ENCODE measurements around the gene LRRFIP1.

LRRFIP1 gene

GRCh38 chr2:237648016-237648381 lies 20.6 kb downstream of the LRRFIP1 start:
- no peaks in the 10 kb centered on the region for H3K4me1 ChIP-seq
- no peak overlapping the region for H3K4me3 ChIP-seq
- no peaks in the 10 kb centered on the region for H3K36me3 ChIP-seq (replicated peaks)
- in situ Hi-C loops (cut with MboI; ENCODE audit: low sequenced_read_pairs): no loop called here
- no peaks in the 10 kb centered on the region for H3K27me3 ChIP-seq (ENCODE audit: low read depth)
- DNase-seq (ENCODE audit: low spot score in 2 of 2): no peak
- no peaks in the 10 kb centered on the region for H3K9me3 ChIP-seq

- in situ Hi-C loops (cut with MboI; ENCODE audit: low sequenced_read_pairs): no loop called here
- Histone ChIP-seq H3K9me3 (no peaks in the 10 kb centered on the region), H3K36me3 (replicated peaks) (no peaks in the 10 kb centered on the region), H3K4me3 (no peak overlapping the region), H3K27me3 (ENCODE audit: low read depth) (no peaks in the 10 kb centered on the region), H3K4me1 (no peaks in the 10 kb centered on the region)
- DNase-seq (ENCODE audit: low spot score in 2 of 2): no peak
These were observed 22.4 kb downstream of the LRRFIP1 start for GRCh38 chr2:237649541-237650454.

- in situ Hi-C loops (cut with MboI; ENCODE audit: low sequenced_read_pairs): no loop called here
- H3K36me3 ChIP-seq (replicated peaks): no peaks in the 10 kb centered on the region
- DNase-seq (ENCODE audit: low spot score in 2 of 2): no peak
These were observed 23.1 kb downstream of the LRRFIP1 start for GRCh38 chr2:237650455-237650850.

GRCh38 chr2:237651761-237652160 lies 24.4 kb downstream of the LRRFIP1 start:
- Histone ChIP-seq H3K4me3 (no peak overlapping the region), H3K4me1 (no peaks in the 10 kb centered on the region), H3K9me3 (no peaks in the 10 kb centered on the region), H3K27me3 (ENCODE audit: low read depth) (no peaks in the 10 kb centered on the region), H3K36me3 (replicated peaks) (no peaks in the 10 kb centered on the region)
- in situ Hi-C loops (cut with MboI; ENCODE audit: low sequenced_read_pairs): no loop called here
- DNase-seq (ENCODE audit: low spot score in 2 of 2): no peak

More at GRCh38 chr2:237650455-237650850, 23.1 kb downstream of the LRRFIP1 start:
- no peaks in the 10 kb centered on the region for H3K4me1 ChIP-seq
- H3K9me3 ChIP-seq: no peaks in the 10 kb centered on the region
- H3K27me3 ChIP-seq (ENCODE audit: low read depth): no peaks in the 10 kb centered on the region
- H3K4me3 ChIP-seq: no peak overlapping the region

- no peaks in the 10 kb centered on the region for H3K9me3 ChIP-seq
- H3K4me3 ChIP-seq: no peak overlapping the region
- DNase-seq (ENCODE audit: low spot score in 2 of 2): no peak
- H3K27me3 ChIP-seq (ENCODE audit: low read depth): no peaks in the 10 kb centered on the region
- H3K4me1 ChIP-seq: no peaks in the 10 kb centered on the region
- H3K36me3 ChIP-seq (replicated peaks): no peaks in the 10 kb centered on the region
- in situ Hi-C loops (cut with MboI; ENCODE audit: low sequenced_read_pairs): no loop called here
These were observed 24.8 kb downstream of the LRRFIP1 start for GRCh38 chr2:237652181-237652580.

GRCh38 chr2:237652854-237653253 lies 25.5 kb downstream of the LRRFIP1 start:
- H3K36me3 ChIP-seq (replicated peaks): no peaks in the 10 kb centered on the region
- no peaks in the 10 kb centered on the region for H3K9me3 ChIP-seq
- no peaks in the 10 kb centered on the region for H3K4me1 ChIP-seq
- no peak overlapping the region for H3K4me3 ChIP-seq
- DNase-seq (ENCODE audit: low spot score in 2 of 2): no peak
- in situ Hi-C loops (cut with MboI; ENCODE audit: low sequenced_read_pairs): no loop called here
- H3K27me3 ChIP-seq (ENCODE audit: low read depth): no peaks in the 10 kb centered on the region

- in situ Hi-C loops (cut with MboI; ENCODE audit: low sequenced_read_pairs): no loop called here
- Histone ChIP-seq H3K4me1 (no peaks in the 10 kb centered on the region), H3K4me3 (no peak overlapping the region), H3K9me3 (no peaks in the 10 kb centered on the region), H3K27me3 (ENCODE audit: low read depth) (no peaks in the 10 kb centered on the region), H3K36me3 (replicated peaks) (no peaks in the 10 kb centered on the region)
- DNase-seq (ENCODE audit: low spot score in 2 of 2): no peak
These were observed 26.6 kb downstream of the LRRFIP1 start for GRCh38 chr2:237653776-237654558.

GRCh38 chr2:237657063-237657462 lies 29.7 kb downstream of the LRRFIP1 start:
- no peaks in the 10 kb centered on the region for H3K27me3 ChIP-seq (ENCODE audit: low read depth)
- H3K36me3 ChIP-seq (replicated peaks): no peaks in the 10 kb centered on the region
- no peaks in the 10 kb centered on the region for H3K9me3 ChIP-seq
- in situ Hi-C loops (cut with MboI; ENCODE audit: low sequenced_read_pairs): no loop called here
- no peaks in the 10 kb centered on the region for H3K4me1 ChIP-seq
- no peak overlapping the region for H3K4me3 ChIP-seq
- no peak for DNase-seq (ENCODE audit: low spot score in 2 of 2)

- no peaks in the 10 kb centered on the region for H3K9me3 ChIP-seq
- in situ Hi-C loops (cut with MboI; ENCODE audit: low sequenced_read_pairs): no loop called here
- DNase-seq (ENCODE audit: low spot score in 2 of 2): no peak
- no peaks in the 10 kb centered on the region for H3K27me3 ChIP-seq (ENCODE audit: low read depth)
- H3K4me1 ChIP-seq: peaks cover 11% of the 10 kb centered on the region
- no peaks in the 10 kb centered on the region for H3K36me3 ChIP-seq (replicated peaks)
- H3K4me3 ChIP-seq: no peak overlapping the region
These were observed 33.1 kb downstream of the LRRFIP1 start for GRCh38 chr2:237660381-237660900.

- no peak for DNase-seq (ENCODE audit: low spot score in 2 of 2)
- H3K4me1 ChIP-seq: peaks cover 14% of the 10 kb centered on the region
- no peaks in the 10 kb centered on the region for H3K27me3 ChIP-seq (ENCODE audit: low read depth)
- H3K4me3 ChIP-seq: no peak overlapping the region
- in situ Hi-C loops (cut with MboI; ENCODE audit: low sequenced_read_pairs): no loop called here
- no peaks in the 10 kb centered on the region for H3K36me3 ChIP-seq (replicated peaks)
- H3K9me3 ChIP-seq: no peaks in the 10 kb centered on the region
These were observed 33.9 kb downstream of the LRRFIP1 start for GRCh38 chr2:237661270-237661669.

GRCh38 chr2:237661799-237662328 lies 34.5 kb downstream of the LRRFIP1 start:
- H3K4me1 ChIP-seq: peaks cover 14% of the 10 kb centered on the region
- H3K27me3 ChIP-seq (ENCODE audit: low read depth): no peaks in the 10 kb centered on the region
- in situ Hi-C loops (cut with MboI; ENCODE audit: low sequenced_read_pairs): no loop called here
- no peak overlapping the region for H3K4me3 ChIP-seq
- H3K9me3 ChIP-seq: no peaks in the 10 kb centered on the region
- DNase-seq (ENCODE audit: low spot score in 2 of 2): no peak
- H3K36me3 ChIP-seq (replicated peaks): no peaks in the 10 kb centered on the region

GRCh38 chr2:237662671-237663093 lies 35.3 kb downstream of the LRRFIP1 start:
- peak; percentile 94 to 95 for DNase-seq (ENCODE audit: low spot score in 2 of 2)
- Histone ChIP-seq H3K9me3 (no peaks in the 10 kb centered on the region), H3K4me3 (no peak overlapping the region), H3K36me3 (replicated peaks) (no peaks in the 10 kb centered on the region), H3K27me3 (ENCODE audit: low read depth) (no peaks in the 10 kb centered on the region), H3K4me1 (peaks cover 14% of the 10 kb centered on the region)
- in situ Hi-C loops (cut with MboI; ENCODE audit: low sequenced_read_pairs): no loop called here

- no peaks in the 10 kb centered on the region for H3K9me3 ChIP-seq
- H3K4me1 ChIP-seq: peaks cover 14% of the 10 kb centered on the region
- no peak overlapping the region for H3K4me3 ChIP-seq
- no peak for DNase-seq (ENCODE audit: low spot score in 2 of 2)
- in situ Hi-C loops (cut with MboI; ENCODE audit: low sequenced_read_pairs): no loop called here
- no peaks in the 10 kb centered on the region for H3K27me3 ChIP-seq (ENCODE audit: low read depth)
- H3K36me3 ChIP-seq (replicated peaks): no peaks in the 10 kb centered on the region
These were observed 36.2 kb downstream of the LRRFIP1 start for GRCh38 chr2:237663517-237664110.

All from HAP-1 (cell line).